Breast epithelium (tissue), 4 donors: ENCODE results near the gene PGP. TPM values are rescaled to one million over a fixed set of nuclear protein-coding genes. Genes with fewer than 3 reads are reported as not detected.

Source experiments
- DNase-seq, 2 donors: peaks; one replicate each; pipeline ENCODE4 v3.0.0-alpha.2; 2019; ENCODE audit warnings: low spot score in 2 of 2
- H3K27ac ChIP-seq, 2 donors: fragments of 200-600 bp; sonication (generic) in 1 of 2; one replicate each; pipeline ENCODE4 v1.5.1; 2016 to 2019; ENCODE audit warnings: mild to moderate bottlenecking in 1 of 2
- H3K27me3 ChIP-seq, 2 donors: fragments of 200-600 bp; sonication (generic) in 1 of 2; one replicate each; pipeline versions ENCODE4 v1.5.1 to v1.6.0; 2017 to 2019; ENCODE audit warnings: control low read depth in 1 of 2, mild to moderate bottlenecking in 1 of 2
- H3K36me3 ChIP-seq: fragments of 200-600 bp; one replicate; pipeline ENCODE4 v1.5.1; 2019
- H3K4me1 ChIP-seq, 2 donors: fragments of 200-600 bp; sonication (generic); one replicate each; pipeline ENCODE4 v1.5.1; 2016 to 2019; ENCODE audit warnings: control low read depth in 1 of 2
- H3K4me3 ChIP-seq, 3 donors: fragments of 200-600 bp; sonication (generic); 1 replicate in 2 of 3; 2 replicates in 1 of 3; pipeline ENCODE4 v1.5.1; 2016 to 2019; ENCODE audit warnings: mild to moderate bottlenecking in 3 of 3, moderate library complexity in 2 of 3
- H3K9me3 ChIP-seq, 2 donors: fragments of 200-600 bp; sonication (generic) in 1 of 2; one replicate each; pipeline ENCODE4 v1.5.1; 2016 to 2019; ENCODE audit warnings: control low read depth in 1 of 2
- CTCF ChIP-seq, 3 donors: fragments of 450-650 bp; IDR thresholded peaks; one replicate each; pipeline ENCODE4 v1.5.1; 2016 to 2017; ENCODE audit warnings: antibody characterized with exemption in 3 of 3, mild to moderate bottlenecking in 3 of 3, moderate library complexity in 3 of 3
- POLR2A ChIP-seq: fragments of 450-650 bp; IDR thresholded peaks from one replicate; pipeline ENCODE4 v1.6.1; 2016; ENCODE audit warnings: antibody characterized with exemption, mild to moderate bottlenecking, moderate library complexity
- POLR2AphosphoS5 ChIP-seq, 3 donors: sonication (generic); formaldehyde crosslinking; IDR thresholded peaks; one replicate each; pipeline ENCODE4 v1.6.1; 2017; ENCODE audit warnings: antibody characterized with exemption in 3 of 3
- intact Hi-C: fragments of 100-400 bp; cut with DNase I; formaldehyde crosslinking; loops from one replicate; pipeline ENCODE4 v1.15.1; 2023; ENCODE audit warnings: low total_unique reads
- total RNA-seq, 3 donors: library from RNA; depleted of rRNA; stranded (reverse); fragments of >200 nt; gene quantifications; one replicate each; pipeline ENCODE4 v1.1.0, GENCODE V29; 2016

PGP gene
- total RNA-seq, 3 donors from 2014 or later, result 9.1 to 14.7 (median 12.9) TPM

- Histone ChIP-seq H3K4me3 (no peak overlapping the region), H3K36me3 (peaks cover 24% of the 10 kb centered on the region), H3K4me1 (peaks cover 6 to 14% of the 10 kb centered on the region in 2 donors), H3K27ac (no peak overlapping the region), H3K27me3 (no peaks in the 10 kb centered on the region), H3K9me3 (no peaks in the 10 kb centered on the region)
- TF ChIP-seq POLR2A (no peak), CTCF (IDR thresholded peaks at IDR 0.05) (no peak), POLR2AphosphoS5 (IDR thresholded peaks at IDR 0.05) (no peak)
- no peak for DNase-seq
- intact Hi-C loops, result no loop called here
Observed at GRCh38 chr16:2233872-2234812, 19.5 kb upstream of the PGP start.

- Histone ChIP-seq H3K4me3 (no peak overlapping the region), H3K4me1 (peaks cover 6 to 14% of the 10 kb centered on the region in 2 donors), H3K9me3 (no peaks in the 10 kb centered on the region), H3K27me3 (no peaks in the 10 kb centered on the region), H3K36me3 (peaks cover 24% of the 10 kb centered on the region), H3K27ac (no peak overlapping the region)
- intact Hi-C loops, result no loop called here
- TF ChIP-seq POLR2A (no peak), POLR2AphosphoS5 (IDR thresholded peaks at IDR 0.05) (no peak), CTCF (IDR thresholded peaks at IDR 0.05) (no peak)
- no peak for DNase-seq
Observed at GRCh38 chr16:2233046-2233775, 18.6 kb upstream of the PGP start.

GRCh38 chr16:2232094-2232990 is 17.7 kb upstream of the PGP start:
- TF ChIP-seq POLR2A (no peak), CTCF (IDR thresholded peaks at IDR 0.05) (no peak), POLR2AphosphoS5 (IDR thresholded peaks at IDR 0.05) (no peak)
- intact Hi-C loops, result no loop called here

GRCh38 chr16:2231016-2231931 is 16.6 kb upstream of the PGP start:
- Histone ChIP-seq H3K27me3 (no peaks in the 10 kb centered on the region), H3K4me3 (no peak overlapping the region), H3K36me3 (peaks cover 24% of the 10 kb centered on the region), H3K27ac (no peak overlapping the region), H3K9me3 (no peaks in the 10 kb centered on the region), H3K4me1 (peaks cover 4 to 10% of the 10 kb centered on the region in 2 donors)
- no peak for DNase-seq
- TF ChIP-seq POLR2AphosphoS5 (IDR thresholded peaks at IDR 0.05) (no peak), CTCF (IDR thresholded peaks at IDR 0.05) (no peak), POLR2A (no peak)
- intact Hi-C loops, result no loop called here

More at GRCh38 chr16:2232094-2232990, 17.7 kb upstream of the PGP start:
- no peak for DNase-seq
- H3K27me3 ChIP-seq, result no peaks in the 10 kb centered on the region
- peaks cover 24% of the 10 kb centered on the region for H3K36me3 ChIP-seq
- no peak overlapping the region for H3K4me3 ChIP-seq
- peaks cover 6 to 14% of the 10 kb centered on the region in 2 donors for H3K4me1 ChIP-seq
- no peaks in the 10 kb centered on the region for H3K9me3 ChIP-seq
- H3K27ac ChIP-seq, result no peak overlapping the region
